LNCAP (cell line): Measurements from ENCODE around the gene EDA.

ENCODE experiments used
- TF ChIP-seq, protein P1 (sequence below): fragments of 450-650 bp; IDR thresholded peaks from 2 replicates; pipeline ENCODE4 v1.5.1; 2017; ENCODE audit warnings: mild to moderate bottlenecking

EDA gene

DNA sequence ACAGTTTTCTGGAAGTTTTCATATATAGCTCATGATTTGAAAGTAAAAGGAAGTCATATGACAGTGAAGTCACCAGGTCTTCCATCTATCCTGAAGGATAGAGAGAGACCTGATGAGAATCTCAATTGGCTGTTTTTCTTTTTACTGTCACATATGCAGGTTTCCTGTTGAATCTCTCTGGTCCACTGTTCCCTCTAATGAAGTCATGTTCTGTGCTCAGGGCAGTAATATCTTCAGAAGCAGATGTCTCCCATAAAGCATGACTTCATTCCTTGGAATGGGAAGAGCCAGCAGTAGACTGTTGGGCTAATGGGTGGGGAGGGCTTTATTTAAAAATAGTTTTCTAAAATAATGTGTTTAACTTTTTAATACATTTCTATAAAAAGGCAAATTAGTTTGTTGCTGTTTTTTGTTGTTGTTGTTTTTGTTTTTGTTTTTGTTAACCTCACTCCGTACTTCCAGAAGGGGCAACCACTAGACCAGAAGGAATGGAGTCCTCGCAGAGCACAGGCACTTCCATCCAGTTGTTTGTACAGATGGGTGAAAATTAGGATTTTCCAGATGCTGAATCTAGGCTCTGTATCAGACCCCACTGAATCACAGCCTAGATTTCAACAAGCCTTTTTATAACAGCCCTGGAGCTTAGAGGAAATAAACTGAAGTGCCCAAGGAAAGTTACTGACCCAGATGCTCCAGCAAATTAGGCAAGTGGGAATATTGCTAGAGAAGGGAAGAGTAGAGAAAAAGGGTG is 379.6 kb downstream of the EDA start:
- TF ChIP-seq, protein P1, sequence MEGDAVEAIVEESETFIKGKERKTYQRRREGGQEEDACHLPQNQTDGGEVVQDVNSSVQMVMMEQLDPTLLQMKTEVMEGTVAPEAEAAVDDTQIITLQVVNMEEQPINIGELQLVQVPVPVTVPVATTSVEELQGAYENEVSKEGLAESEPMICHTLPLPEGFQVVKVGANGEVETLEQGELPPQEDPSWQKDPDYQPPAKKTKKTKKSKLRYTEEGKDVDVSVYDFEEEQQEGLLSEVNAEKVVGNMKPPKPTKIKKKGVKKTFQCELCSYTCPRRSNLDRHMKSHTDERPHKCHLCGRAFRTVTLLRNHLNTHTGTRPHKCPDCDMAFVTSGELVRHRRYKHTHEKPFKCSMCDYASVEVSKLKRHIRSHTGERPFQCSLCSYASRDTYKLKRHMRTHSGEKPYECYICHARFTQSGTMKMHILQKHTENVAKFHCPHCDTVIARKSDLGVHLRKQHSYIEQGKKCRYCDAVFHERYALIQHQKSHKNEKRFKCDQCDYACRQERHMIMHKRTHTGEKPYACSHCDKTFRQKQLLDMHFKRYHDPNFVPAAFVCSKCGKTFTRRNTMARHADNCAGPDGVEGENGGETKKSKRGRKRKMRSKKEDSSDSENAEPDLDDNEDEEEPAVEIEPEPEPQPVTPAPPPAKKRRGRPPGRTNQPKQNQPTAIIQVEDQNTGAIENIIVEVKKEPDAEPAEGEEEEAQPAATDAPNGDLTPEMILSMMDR, result no peak

DNA sequence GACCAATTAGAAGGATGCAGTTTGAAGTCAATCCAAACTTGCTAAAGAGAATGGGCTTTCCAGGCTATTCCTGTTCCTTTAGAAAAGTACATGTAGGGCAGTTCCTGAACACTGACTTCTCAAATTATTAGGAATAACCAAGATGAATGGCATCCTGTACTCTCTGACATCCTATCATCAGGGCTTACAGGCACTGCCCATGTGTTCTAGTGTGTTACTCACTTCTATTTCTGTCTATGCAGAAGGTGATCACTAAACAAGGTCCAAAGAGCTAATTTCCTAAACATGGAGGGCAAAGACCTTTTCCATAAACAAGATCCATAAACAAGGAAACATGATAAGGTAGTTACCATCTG is 380.2 kb downstream of the EDA start:
- TF ChIP-seq, protein P1, result no peak

DNA sequence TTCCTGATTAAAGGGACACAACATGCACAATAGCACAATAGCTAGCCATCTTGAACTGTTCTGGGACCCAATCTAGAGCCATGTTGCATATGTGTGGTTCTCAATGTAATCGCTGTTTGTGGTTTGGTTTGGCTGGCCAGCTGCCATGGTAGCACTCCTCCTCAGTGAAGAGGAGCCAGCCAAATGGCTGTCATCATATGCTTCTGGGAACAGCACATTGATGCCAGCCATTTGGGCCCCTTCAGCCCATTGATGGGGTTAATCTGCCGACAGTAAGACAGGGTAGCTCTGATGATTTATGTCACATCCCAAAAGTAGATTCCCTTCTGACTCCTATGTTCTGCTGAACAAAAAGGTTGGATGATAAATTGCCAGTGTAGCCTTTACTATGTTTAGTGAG is 385.4 kb downstream of the EDA start:
- TF ChIP-seq, protein P1, result no peak

DNA sequence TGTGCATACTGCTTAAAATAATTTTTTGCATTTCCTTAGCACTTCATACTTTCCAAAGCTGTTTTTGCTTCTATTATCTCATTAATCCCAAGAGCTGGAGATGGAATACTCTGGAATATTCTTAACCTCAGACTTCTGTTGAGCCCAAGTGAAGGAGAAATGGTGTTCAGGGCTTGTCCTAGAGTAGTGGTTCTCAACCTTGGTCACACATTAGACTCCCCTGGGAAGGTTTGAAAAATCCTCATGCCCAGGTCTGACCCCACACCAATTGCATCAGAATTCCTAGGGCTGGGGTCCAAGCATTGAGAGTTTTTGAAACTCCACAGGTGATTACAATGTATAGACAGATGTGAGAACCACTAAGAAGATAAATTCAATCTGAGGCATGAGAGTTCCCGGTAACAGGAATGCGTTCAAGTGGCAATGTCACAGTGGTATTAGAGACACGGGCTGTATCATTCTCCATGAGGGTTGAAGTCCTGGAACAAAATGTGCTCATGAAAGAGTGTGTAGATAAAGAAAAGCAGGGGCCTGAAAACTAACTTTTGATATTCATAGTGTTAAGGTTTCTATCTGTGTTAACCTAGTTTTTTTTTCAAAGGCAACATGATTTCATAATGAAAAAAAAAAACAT is 385.9 kb downstream of the EDA start:
- TF ChIP-seq, protein P1, result no peak

DNA sequence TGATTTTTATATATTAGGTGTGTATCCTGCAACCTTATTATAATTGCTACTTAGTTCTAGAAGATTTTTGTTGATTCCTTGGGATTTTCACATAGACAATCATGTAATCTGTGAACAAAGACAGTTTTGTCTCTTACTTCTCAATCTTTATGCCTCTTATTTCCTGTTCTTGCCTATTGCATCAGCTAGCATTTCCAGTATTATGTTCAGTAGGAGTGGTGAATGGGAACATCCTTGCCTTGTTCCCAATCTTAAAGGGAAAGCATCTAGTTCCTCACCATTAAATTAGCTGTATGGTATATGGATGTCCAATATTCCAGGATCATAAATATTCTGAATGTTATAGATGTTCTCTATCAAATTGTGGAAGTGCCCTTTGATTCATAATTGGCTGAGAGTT is 392.0 kb downstream of the EDA start:
- TF ChIP-seq, protein P1, result no peak

DNA sequence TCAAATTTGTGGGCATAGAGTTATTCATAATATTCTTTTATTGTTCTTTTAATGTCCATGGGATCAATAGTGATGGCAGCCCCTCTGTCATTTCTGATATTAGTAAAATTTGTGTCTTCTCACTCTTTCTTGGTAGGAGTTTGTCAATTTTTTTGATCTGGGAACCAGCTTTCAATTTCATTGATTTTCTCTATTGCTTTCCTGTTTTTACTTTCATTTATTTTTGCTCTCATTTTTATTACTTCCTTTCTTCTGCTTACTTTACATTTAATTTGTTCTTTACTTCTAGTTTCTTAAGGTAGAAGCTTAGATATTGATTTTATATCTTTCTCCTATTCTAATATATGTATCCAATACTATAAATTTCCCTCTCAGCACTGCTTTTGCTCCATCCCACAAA is 393.1 kb downstream of the EDA start:
- TF ChIP-seq, protein P1, result no peak

DNA sequence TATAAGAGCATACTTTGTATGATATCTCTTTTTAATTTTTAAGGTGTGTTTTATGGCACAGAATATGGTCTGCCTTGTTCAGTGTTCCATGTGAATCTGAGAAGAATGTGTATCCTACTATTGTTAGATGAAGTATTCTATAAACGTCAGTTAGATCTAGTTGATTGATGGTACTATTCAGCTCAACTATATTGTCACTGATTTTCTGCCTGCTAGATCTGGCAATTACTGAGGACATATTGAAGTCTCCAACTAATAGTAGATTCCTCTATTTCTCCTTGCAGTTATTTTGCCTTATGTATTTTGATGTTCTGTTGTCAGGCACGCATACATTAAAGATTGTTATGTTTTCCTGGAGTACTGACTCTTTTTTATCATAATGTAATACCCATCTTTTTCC is 394.1 kb downstream of the EDA start:
- TF ChIP-seq, protein P1, result no peak
